Dermis blood vessel endothelial cell (primary cell): ENCODE results near the gene GNAT3. TPM values are rescaled to one million over a fixed set of nuclear protein-coding genes. Genes with fewer than 3 reads are reported as not detected.
A peak's percentile ranks its signal among the peaks of the same experiment; 100 is the strongest.

Experiments used
- DNase-seq: peaks from one replicate; pipeline ENCODE4 v3.0.0; 2010
- total RNA-seq: library from RNA; depleted of rRNA; stranded (reverse); fragments of >200 nt; gene quantifications from 2 replicates; pipeline ENCODE4 v1.2.3, GENCODE V29; 2014

GNAT3 gene
- total RNA-seq, 1 donor from 2014 or later: not detected

DNA sequence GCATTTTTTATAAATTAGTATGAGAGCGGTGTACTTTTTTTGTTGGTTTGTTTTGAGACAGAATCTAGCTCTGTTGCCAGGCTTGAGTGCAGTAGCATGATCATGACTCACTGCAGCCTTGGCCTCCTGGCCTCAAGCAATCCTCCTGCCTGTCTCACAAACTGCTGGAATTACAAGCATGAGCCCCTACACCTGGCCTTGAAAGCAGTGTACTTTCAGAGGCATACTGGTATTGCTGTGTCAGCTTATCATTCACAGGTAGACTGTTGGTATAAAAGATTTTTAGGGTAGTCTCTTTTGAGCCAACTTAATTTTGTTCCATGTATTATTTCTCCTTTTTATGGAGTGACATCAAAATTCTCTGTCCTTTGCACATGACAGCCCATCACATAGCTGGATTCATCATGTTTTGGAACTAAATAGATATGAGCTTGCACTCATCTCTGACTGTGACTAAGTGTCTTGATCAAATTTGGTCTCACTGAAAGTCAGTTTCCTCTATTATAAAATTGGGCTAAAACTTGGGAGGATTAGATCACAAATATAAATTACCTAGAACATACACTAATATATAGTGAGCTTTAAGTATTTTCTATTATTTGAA, 12.4 kb downstream of the GNAT3 start:
- DNase-seq: peak; percentile 79

DNA sequence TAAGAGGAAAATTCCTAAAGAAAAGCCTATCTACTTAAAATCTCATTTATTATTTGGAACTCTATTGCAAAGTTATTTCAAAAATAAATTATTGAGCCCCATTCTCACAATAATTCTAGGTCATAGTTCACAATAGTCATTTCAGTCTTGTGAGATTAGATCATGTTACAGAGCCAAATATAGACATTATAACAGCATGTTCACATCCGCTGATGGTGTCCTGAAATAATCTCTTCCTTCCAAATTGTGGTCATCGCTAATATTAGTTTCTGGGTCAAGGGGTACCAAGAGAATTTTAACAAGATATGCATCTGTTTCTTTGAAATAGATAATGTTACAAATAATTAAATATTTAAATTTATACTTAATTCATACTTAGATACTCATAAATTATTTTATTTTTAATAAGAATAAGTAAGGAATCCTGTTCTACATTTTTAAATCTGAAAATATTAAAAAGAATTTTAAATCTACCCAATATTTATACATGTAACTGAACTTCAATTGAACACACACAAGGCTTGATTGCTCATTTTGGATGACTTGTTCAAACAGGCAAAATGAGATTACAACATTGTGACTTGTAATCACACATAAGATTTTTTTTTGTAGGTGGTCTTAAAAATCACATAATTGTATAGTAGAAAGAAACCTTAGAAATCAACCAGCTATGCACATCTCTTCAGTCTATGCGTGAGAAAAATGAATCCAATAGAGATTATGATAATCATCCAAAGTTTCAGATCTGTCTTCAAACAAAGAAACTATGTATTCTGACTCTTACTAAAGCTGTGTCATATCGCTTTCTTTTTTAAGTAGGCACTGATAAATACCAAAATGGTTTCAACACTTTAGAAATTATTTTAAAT, 13.1 kb downstream of the GNAT3 start:
- DNase-seq: peak; percentile 69

DNA sequence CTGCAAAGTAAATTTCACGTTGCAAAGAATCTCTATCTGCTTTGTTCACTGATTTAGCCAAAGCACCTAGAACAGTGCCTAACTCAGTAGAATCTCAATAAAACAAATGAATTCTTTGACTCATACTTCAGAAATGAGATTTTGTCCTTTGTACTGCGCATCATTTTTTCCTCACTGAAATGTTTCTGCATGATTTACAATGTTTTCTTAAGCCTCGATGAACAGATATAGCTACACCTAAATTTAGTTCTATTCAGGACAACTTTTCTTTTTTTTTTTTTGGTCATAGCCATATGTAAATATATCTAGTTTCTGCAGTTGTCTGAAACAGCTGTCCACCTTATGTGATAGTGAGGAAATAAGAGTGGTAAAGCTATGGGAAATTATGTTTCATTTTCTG, 15.3 kb downstream of the GNAT3 start:
- no peak for DNase-seq

DNA sequence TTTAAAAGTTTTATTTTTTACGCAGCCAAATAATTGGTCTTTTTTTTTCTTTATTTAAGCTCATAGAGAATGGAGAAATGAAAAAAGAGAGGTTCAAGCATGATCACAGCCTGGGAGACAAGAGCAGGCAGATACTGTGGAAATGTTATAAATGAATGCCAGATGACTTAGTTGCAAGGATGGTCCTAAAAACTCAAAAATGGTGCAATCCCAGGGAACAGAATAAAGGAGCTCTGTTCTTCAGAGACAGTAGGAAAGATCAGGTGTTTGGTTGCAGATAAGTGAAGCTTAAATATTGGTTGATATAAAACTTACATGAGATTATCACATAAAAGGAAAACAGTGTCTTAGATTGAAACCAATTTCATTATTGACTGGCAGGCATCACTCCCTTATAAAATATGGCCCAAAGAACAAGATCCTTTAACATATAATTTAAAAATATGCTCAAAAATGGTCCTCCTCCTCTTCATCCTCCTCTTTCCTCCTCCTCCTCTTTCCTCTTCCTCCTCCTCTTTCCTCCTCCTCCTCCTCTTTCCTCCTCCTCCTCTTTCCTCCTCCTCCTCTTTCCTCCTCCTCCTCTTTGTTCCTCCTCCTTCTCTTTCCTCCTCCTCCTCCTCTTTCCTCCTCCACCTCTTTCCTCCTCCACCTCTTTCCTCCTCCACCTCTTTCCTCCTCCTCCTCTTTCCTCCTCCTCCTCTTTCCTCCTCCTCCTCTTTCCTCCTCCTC, 18.6 kb downstream of the GNAT3 start:
- DNase-seq: no peak

DNA sequence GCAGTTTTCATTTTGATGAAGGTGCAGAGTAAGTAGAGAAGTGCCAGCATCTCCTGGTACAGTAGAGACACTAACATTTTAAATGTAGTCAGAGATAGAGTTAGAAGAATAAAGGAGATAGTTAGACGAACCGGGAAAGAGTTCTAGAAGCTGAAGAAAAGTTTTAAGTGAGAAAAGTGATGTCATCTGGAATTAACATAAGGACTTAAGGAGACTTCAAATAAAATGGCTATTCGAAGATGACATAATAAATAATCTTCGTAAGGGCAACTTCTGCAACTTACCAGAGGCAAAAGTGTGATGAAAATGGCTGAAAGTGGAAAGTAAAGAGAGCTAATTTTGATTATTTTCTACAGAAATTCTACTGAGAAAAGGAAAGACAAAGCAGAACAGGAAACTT, 20.4 kb downstream of the GNAT3 start:
- DNase-seq: no peak

DNA sequence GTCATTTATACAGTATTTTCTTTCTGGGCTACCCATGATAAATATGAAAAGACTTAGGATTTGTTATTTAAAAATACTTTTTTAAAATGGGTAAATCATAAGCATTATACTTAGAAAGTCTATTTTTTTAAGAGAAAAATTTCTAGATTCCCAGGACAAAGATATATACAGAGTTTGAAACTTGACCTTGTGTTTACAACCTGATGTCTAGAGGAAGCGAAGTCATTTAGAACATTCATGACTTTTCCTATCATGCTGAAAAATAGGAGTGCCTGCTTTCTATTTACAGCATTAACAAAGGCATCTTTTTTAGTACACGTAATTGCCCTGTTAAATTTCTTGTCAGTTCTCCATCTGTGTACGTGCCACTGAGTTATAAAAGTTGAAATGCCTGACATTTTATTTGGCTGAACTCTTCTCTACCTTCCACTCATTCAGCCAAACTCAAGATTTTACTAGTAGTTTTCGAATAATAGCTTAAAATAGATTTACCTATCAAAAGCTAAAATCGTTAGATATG, 23.0 kb downstream of the GNAT3 start:
- DNase-seq: no peak

DNA sequence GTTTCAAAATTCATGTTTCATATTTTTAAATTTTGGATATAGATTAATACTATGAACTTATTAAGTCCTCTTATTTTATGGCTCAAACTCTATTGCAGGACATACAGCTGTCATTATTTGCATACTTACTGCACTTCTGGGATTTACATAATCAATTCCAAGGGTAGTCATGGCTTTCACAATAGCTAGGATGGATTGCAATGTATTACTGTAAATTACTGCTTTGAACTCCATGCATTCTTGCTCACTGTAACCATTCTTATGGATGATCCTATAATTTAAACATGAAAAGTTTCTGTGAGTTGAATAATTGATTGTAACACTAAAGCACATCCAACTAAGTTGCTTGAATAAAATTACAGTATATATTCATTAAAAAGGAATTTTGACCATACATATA, 23.5 kb downstream of the GNAT3 start:
- DNase-seq: no peak

DNA sequence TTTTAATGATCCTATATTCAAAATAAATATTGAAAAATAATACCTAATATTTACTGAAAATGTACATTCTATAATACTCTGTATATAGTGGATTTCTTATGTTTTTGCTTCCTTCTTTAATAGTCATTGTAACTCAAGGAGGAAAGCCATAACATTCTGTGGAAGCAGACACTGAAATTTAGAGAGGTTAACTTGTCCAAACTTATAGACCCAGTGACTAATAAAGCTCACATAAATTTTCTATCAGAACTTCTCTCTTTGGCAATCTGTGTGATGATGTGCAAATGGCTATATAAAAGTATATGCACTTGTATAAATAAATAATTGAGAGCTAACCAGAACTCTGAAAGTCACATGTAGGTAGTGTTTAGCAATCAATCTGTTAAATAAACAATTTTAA, 26.1 kb downstream of the GNAT3 start:
- DNase-seq: no peak

DNA sequence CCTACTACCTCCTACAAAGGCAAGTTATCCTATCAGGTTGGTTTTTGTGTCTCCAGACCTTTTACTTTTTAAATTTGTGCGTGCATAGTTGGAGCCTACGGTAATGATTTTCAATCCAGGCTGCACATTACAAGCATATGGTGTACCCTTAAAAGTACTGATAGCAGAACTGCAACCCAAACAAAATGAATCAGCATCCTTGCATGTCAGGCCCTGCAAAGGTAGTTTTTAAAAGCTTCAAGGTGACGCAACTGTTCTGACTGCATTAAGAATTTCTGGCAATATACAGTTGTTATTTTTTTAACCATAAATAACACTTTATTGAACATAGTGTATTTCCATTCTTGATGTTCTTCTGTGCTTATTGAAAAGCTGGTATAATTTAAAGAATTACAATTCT, 28.9 kb downstream of the GNAT3 start:
- no peak for DNase-seq

DNA sequence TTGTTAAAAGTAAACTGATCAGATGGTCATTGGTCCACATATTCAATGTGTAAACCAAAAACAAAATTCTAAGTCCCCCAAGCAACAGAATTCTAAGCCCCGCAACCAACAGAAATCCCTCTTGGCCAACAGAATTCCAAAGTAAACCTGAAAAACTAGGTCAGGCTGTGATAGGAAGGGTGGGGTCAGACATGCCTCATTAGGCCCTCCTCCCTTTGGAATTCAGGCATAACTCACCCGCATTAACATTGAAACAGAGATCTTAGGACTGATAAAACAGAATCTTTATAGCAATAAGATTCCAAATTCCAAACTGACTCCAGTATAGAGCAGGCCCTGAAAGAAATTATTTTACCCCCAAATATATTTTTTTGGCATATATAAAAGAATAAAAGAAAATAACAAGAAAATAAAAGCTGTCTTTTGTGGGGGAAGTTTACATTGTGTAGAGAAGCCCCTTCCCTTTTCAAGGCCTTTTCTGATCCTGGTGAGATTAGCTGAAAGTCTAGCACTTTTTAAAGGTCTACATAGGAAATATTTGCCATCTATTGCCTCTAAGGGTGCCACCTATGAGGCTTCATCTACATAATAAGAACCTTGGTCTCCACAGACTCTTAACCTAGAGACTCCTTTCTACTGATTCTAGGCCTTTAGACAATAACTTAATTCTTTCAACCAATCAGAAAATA, 30.5 kb downstream of the GNAT3 start:
- no peak for DNase-seq

DNA sequence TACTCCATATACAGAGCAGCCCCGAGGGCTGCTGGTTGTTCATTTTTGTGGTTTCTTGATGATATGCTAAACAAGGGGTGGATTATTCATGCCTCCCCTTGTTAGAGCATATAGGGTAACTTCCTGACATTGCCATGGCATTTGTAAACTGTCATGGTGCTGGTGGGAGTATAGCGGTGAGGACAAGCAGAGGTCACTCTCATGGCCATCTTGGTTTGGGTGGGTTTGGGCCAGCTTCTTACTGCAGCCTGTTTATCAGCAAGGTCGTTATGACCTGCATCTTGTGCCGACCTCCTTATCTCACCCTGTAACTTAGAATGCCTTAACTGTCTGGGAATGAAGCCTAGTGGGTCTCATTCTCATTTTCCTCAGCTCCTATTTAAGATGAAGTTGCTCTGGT, 31.3 kb downstream of the GNAT3 start:
- DNase-seq: no peak

DNA sequence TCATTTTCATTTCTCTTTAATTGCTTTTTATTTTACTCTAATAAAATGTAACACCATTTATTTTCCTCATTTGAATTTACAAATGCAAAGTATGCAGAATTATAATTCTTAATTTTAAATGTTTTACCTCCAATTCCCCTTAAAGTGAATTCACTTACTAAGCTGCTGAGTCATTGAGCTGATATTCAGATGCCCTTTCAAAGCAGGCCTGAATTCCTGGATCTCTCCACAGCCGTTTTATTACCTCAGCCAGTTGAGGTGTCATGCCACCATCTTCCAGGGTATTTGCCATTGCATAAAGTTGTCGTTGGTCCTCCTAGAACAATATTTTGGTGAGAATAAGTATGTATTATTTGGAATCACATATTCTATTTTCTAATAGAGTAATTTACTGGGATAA, 33.2 kb downstream of the GNAT3 start:
- no peak for DNase-seq

DNA sequence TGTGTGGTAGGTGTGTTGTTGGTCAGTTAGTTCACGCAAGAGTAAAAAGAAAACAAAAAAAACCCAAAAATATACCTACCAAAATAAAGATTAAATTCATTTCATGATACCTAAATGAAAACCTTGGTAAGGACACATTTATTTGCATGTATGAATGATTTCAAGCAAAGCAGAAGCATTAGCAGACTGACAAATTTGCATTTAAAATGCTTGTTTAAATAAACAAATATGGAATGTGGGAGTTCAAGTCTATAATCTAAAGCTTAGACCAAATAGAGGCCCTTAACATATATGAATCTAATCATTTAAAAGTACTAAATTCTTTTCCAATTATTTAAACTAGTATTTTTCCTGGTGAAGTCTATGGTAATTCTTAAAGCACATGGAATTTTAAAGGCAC, 35.8 kb downstream of the GNAT3 start:
- no peak for DNase-seq

DNA sequence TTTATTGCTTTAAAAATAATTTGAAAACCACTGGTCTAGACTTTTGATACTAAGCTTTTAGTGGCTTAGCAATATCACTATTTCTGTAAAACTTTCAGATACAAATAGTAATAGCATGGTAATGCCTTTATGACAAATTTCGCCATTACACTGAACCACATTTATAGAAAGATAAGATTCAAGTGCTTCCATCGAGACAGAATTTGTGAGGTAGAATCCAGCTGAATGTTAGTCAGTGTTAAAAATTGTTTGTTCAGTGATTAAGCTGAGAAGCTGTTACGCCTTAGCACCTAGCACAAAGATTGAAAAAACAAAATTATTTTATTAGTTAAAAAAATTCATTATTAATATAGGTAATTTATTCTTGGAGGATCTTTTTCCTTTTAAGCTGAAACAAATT, 36.5 kb downstream of the GNAT3 start:
- no peak for DNase-seq

DNA sequence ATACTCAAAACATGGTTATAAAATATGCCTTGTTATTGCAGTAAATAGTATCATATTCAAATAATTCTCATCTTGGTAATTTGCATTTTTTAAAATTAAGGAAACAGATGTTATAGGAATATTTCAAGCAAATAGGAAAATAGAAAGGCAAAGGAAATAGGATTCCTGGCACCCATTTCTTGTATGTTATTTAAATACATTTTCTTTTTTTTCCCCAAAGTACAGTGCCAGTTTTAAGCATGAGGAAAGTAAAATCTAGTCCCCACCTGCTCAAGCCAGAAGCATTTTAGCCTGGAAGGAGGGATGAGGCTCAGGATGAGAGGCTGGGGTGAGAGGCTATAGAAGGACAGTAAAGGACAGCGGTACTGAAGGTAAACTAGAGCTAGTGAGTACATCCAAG, 38.1 kb downstream of the GNAT3 start:
- no peak for DNase-seq

DNA sequence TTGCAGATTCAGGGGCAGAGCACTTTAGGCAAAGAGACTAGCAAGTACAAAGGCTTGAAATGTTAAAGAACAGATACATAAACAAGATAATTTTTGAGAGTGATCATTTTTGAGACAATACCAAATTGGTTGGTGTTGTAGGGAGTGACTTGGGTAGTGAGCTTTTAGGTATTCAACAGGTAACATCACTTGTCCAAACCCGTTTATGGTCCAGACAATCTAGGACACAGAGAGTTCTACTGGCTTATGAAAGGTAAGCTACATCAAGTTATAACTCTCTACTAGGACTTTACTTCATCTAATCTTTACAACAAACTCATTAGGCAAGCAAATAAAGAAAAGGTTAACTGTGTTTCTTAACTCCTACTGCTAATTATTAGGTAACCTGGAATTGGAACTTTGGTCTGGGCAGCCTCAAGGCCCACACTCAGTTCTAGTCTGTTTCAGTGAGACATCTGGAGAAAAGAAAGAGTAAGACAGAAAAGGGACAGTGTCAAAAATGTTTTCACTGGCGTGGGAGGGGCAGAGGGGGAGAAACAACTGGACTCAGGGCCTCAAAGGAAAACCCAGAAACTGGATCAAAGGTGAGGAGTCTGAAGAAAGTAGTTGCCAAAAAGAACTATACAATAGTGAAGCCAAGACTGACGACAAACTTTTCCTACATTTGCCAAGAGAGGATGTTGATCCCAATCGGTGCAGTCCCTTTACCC, 39.2 kb downstream of the GNAT3 start:
- no peak for DNase-seq

DNA sequence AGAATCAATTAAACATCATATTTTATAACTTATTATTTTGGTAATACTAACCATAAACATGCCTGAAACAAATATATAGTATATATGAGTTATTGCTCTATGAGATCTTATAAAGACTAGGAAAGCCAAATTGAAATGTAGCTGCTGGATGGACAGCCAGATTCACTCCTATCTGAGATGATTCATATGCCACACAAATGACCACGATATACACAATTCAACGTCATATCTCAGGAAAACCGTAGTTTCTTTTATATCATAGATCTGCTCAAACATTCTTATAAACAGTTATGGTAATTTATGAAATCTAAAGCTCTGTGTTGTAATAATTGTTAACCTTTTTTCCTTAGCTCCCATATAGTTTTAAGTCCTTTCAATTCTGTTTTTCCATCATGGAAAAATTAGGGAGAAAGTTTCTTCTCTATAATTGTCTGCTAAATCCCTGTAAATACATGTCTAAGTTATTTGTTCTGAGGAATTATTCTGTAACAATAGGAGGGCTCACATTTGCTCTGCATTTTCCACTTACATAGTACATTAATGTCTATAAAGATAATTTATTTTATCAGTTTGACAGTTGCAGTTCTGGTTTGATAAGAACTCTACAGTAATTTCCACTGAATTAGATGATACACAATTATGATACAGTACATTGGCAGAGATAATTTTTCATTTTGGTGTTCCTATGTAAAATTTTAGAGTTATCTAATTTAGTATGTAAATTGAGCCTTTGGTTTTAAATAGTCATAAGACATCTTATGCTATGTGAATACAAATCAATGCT, 42.7 kb downstream of the GNAT3 start:
- no peak for DNase-seq

DNA sequence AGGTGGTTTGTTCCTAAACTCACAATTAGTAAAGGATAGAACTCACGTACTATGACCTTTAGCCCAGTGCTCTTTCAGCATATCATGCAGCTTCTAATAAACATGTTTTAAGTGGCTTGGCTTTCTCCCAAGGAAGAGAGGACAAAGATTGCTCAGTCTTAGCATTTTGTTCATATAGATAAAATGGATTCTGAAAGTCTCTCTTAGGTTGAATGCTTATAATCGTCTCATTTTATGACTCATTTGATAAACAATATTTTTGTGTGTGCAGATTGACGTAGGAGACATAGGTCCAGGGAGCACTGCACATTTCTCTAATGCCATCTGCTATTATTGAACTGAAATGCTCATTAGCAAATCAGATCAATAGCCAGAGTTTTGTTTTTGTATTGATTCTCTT, 44.8 kb downstream of the GNAT3 start:
- DNase-seq: no peak

DNA sequence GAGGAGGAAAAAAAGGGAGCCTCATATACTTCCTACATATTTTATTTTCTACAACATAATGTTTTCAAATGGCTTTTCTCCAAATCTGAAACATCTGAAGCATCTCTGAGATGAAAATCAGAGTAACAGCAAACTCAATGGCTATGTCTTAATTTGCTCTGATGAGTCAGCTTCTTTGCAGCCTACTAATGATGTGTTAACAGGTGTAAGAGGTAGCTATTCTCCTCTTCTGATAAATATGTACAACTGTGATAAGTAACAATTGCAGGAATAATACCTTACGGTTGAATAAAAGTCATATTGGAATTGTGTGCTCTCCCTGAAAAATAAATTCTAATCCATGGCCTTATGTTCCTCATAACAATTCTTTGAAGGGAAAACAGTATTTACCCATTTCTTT, 45.2 kb downstream of the GNAT3 start:
- DNase-seq: no peak

DNA sequence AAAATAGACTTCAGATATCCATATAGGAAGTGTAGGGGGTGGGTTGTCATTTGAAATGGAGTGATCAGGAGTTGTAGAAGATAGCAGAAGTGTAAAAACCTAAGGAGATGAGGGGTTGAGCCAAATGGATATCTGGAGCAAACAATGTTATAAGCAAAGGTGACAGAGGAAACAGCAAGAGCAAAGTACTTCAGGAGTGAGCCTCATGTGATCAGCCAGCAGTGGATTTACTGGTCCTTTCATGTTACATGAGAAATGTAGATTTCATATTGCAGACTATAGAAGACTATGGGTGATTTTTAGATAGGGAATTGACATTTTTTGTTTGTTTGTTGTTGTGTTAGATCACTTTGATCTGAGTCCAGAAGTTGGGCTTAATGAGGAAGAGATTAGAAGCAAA, 47.7 kb downstream of the GNAT3 start:
- DNase-seq: no peak

DNA sequence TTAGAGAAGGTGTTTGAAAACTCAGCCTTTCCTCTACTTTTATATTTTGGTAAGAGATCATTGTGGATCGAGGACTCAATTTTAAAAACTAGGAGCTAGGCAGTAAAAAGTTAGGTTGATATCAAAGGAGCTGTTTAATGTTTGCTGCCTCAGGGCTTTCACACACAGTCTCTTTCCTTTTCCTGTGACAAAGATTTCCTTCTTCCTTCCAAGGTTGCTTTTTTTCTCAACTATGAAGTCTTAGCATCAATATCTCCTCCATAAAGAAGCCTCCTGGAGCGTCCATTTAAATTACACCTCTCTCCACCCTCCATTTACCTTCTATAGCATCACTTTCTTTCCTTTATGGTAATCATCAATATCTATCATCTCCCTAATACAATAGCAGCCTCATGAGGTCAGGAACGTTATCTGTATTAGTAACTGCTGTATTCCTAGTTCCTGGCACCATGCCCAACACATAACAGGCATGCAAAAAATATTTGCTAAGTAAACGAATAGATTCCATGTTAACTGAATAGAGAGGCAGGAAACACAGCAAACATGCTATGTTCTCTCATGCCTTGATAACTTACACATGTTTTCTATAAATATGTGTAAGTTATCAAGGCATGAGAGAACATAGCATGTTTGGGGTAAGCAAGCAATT, 48.5 kb downstream of the GNAT3 start:
- DNase-seq: peak; percentile 36
